Measurements from ENCODE around the gene KDM3B.

- TF ChIP-seq CTCF (IDR thresholded peaks at IDR 0.05), result no peak
- no peak for TF ChIP-seq POLR2A (IDR thresholded peaks at IDR 0.05)
Measured at GRCh38 chr5:138452720-138453119, 100.2 kb downstream of the KDM3B start.

Measured in thyroid gland (tissue), 4 donors.